GM12892 (cell line): ENCODE data around the gene RANBP9.

Experiments used
- POLR2A ChIP-seq: IDR thresholded peaks from 2 replicates; pipeline ENCODE4 v1.6.1; 2011; ENCODE audit warnings: low read depth, low read length, control low read depth
- POLR2AphosphoS5 ChIP-seq: IDR thresholded peaks from 2 replicates; pipeline ENCODE4 v1.6.1; 2011; ENCODE audit warnings: low read depth, low read length, control low read depth
- TAF1 ChIP-seq: IDR thresholded peaks from 2 replicates; pipeline ENCODE4 v1.6.1; 2011; ENCODE audit warnings: low read depth, mild to moderate bottlenecking, control low read depth, low read length, borderline replicate concordance

GRCh38 chr6:13591205-13591921, 120.3 kb downstream of the RANBP9 start:
- TF ChIP-seq POLR2A (no peak), POLR2AphosphoS5 (no peak), TAF1 (no peak)
